Spinal cord (tissue), 10 donors: ENCODE data around the gene LTBP1. TPM values are rescaled to one million over a fixed set of nuclear protein-coding genes. Genes with fewer than 3 reads are reported as not detected.

Experiments used
- DNase-seq, 6 donors: peaks; one replicate each; pipeline versions ENCODE4 v3.0.0 to v3.0.0-alpha.2; 2013 to 2015; ENCODE audit warnings: low spot score in 6 of 6, low read depth in 4 of 6
- H3K27ac ChIP-seq: one replicate; pipeline ENCODE4 v1.5.1; 2013; ENCODE audit warnings: low read depth, low read length, control low read depth
- H3K27me3 ChIP-seq: one replicate; pipeline ENCODE4 v1.6.1; 2013; ENCODE audit warnings: low read length; ENCODE audit not compliant: control insufficient read depth, insufficient read depth
- H3K36me3 ChIP-seq: one replicate; pipeline ENCODE4 v1.6.1; 2013; ENCODE audit warnings: low read length; ENCODE audit not compliant: control insufficient read depth, insufficient read depth
- H3K4me1 ChIP-seq: one replicate; pipeline ENCODE4 v1.6.1; 2013; ENCODE audit warnings: low read length; ENCODE audit not compliant: control insufficient read depth, insufficient read depth
- H3K4me3 ChIP-seq: one replicate; pipeline ENCODE4 v1.5.1; 2013; ENCODE audit warnings: low read depth, low read length, control low read depth
- H3K9me3 ChIP-seq: one replicate; pipeline ENCODE4 v1.6.1; 2013; ENCODE audit warnings: low read length; ENCODE audit not compliant: control insufficient read depth, insufficient read depth
- WGBS: methylation state at CpG from one replicate; pipeline ENCODE4 v1.1.5; 2013; ENCODE audit warnings: missing lambda C conversion rate; ENCODE audit not compliant: insufficient coverage; 5-methylcytosine and 5-hydroxymethylcytosine counted together
- polyA plus RNA-seq, 2 donors: library from polyadenylated mRNA; unstranded; fragments of 120-200 nt; gene quantifications; one replicate each; pipeline ENCODE4 v1.2.1, GENCODE V29; 2013; ENCODE audit not compliant: insufficient read length in 2 of 2
- total RNA-seq, 2 donors: library from RNA; depleted of rRNA in 1 of 2; stranded (reverse); fragments of 120-200 nt in 1 of 2; fragments of >200 nt in 1 of 2; gene quantifications; one replicate each; pipeline versions ENCODE4 v1.2.3 to v1.2.4, GENCODE V29; 2013 to 2014
- donor health status: healthy.

LTBP1 gene
- total and polyA plus RNA-seq, 4 donors: 22.7 to 83.0 (median 51.7) TPM

DNA sequence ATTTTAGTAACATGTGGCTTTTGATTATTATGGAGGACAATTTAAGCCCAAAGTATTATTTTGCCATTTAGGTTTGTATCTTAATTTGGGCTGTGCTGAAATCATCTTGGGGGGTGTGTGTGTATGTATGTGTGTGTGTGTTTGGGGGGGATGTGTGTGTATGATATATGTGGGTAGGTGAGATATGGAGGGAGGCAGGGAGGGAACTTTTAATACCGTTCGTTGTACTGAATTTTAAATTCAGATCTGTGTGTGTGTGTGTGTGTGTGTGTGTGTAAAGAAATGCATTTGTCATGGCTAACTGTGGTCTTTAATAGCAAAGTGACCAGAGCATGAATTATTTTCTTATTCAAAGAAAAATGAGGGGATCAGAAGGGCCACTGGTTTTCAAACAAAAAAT, 113.7 kb downstream of the LTBP1 start:
- Histone ChIP-seq H3K36me3 (no peaks in the 10 kb centered on the region), H3K27ac (no peak overlapping the region), H3K4me1 (no peaks in the 10 kb centered on the region), H3K9me3 (peaks cover 3% of the 10 kb centered on the region), H3K4me3 (no peak overlapping the region), H3K27me3 (no peaks in the 10 kb centered on the region)
- DNase-seq: no peak
- 60% methylated on average over 2 of the region's 2 CpGs for WGBS

DNA sequence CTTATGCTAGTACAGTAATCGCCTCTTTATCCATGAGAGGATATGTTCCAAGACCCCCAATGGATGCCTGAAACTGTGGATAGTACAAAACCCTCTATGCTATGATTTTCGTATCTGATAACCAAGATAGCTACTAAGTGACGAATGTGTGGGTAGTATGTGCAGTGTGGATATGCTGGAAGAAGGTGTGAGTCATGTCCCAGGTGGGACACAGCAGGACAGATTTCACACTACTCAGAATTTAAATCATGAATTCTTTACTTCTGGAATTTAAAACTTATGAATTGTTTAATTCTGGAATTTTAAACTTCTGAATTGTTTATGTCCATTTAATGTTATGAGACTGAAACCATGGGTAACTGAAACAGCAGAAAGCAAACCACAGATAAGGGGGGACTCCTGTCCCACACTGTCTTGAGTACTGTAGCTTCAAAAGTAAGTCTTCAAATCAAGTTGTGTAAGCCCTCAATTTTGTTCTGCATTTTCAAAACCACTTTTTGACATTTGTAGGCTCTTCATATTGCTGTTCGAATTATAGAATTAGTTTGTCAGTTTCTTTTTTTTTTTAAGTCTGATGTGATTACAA, 116.0 kb downstream of the LTBP1 start:
- Histone ChIP-seq H3K27me3 (no peaks in the 10 kb centered on the region), H3K4me1 (no peaks in the 10 kb centered on the region), H3K27ac (no peak overlapping the region), H3K36me3 (no peaks in the 10 kb centered on the region), H3K9me3 (peaks cover 3% of the 10 kb centered on the region), H3K4me3 (no peak overlapping the region)
- WGBS: no CpG with 5 or more reads among the region's 4 CpGs
- DNase-seq: no peak

DNA sequence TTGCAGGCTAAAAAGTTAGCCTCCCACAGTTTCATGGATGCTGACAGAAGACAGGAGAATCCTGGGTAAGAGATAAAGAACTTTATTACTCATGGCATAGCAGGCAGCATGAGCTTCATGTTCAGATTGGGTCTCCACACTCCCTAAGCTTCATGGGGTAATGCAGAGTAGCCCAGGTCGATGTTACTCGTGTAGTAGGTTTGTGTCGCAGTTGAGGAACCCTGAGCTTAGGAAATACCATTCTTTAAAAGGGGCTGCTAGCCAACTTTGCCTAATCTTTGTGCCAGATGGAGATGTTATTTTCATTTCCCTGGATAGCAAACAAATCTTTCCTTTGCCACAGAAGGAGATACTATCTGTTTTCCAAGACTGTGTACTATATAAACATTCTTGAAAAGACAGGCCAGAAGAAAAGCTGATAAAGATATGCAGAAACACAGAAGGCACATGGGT, 117.6 kb downstream of the LTBP1 start:
- no peaks in the 10 kb centered on the region for H3K36me3 ChIP-seq
- no CpG with 5 or more reads among the region's 3 CpGs for WGBS
- H3K27ac ChIP-seq: no peak overlapping the region
- no peaks in the 10 kb centered on the region for H3K4me1 ChIP-seq
- no peak for DNase-seq
- peaks cover 3% of the 10 kb centered on the region for H3K9me3 ChIP-seq
- H3K4me3 ChIP-seq: no peak overlapping the region
- no peaks in the 10 kb centered on the region for H3K27me3 ChIP-seq

DNA sequence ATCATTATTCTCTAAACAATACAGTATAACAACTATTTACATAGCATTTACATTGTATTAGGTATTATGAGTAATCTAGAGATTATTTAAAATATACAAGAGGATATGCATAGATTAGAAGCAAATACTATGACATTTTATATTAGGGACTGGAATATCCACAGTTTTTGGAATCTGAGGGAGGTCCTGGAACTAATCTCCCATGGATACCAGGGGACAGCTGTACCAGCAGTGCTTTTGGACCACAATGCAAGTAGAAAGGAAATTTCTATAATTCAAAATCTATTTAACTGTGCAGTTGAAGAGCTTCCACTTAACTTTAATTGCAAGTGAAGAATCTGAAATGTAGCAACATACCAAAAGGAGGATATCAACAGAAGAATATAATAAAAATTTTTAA, 120.8 kb downstream of the LTBP1 start:
- Histone ChIP-seq H3K27me3 (no peaks in the 10 kb centered on the region), H3K4me1 (no peaks in the 10 kb centered on the region), H3K9me3 (peaks cover 3% of the 10 kb centered on the region), H3K27ac (no peak overlapping the region), H3K36me3 (no peaks in the 10 kb centered on the region), H3K4me3 (no peak overlapping the region)
- DNase-seq: no peak

DNA sequence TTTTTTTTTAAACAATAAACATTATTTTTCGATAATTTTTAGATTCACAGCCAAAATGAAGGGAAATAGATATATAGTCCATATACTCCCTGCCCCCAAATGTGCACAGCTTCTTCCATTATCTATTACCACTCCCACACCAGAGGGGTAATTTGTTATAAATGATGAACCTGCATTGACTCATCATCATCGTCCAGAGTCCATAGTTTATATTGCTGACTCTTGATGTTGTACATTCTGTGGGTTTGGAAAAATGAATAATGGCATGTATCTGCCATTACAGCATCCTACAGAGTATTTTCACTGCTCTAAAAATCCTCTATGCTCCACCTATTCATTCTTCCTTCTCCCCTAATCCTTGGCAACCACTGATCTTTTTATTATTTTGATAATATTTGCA, 121.5 kb downstream of the LTBP1 start:
- peaks cover 3% of the 10 kb centered on the region for H3K9me3 ChIP-seq

DNA sequence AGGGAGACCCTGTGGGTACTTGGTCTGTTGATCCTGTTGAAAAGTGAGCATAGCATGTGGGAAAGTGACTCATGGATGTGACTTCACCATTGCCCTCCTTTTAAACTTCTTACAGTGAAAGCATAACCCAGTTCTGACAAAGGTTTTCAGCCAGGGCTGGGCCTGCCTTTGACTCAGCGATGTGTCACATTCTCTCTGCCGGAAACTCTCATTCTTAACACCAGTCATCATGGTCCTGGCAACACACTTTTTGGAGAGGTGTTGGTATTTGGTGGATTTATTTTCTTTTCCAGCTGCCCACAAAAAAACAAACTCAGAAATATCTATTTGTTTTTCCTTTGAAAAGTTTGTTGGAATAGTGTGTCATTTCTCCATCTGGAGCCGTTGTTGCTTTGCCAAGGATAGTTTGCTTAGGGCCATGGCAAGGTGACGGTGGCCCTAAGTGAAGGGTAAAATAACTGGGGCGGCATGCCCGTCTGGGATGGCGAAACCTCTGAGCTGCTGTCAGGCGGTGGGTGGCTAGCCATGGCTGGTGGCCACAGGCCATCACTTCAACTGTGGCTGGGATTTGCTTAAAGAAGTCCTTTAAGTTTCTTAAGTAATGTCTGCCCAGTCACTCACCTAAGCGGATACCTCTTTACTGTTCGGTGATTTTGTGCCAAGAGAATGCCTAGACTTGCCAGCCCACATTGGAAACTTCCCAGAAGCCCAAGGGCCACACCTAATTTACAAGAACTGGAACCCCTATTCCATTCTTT, 123.3 kb downstream of the LTBP1 start:
- no peaks in the 10 kb centered on the region for H3K4me1 ChIP-seq
- DNase-seq: no peak
- H3K9me3 ChIP-seq: peaks cover 3% of the 10 kb centered on the region
- no peaks in the 10 kb centered on the region for H3K27me3 ChIP-seq
- no peak overlapping the region for H3K27ac ChIP-seq
- no peak overlapping the region for H3K4me3 ChIP-seq
- H3K36me3 ChIP-seq: no peaks in the 10 kb centered on the region
- WGBS: 95% methylated on average over 8 of the region's 10 CpGs

More for the DNA sequence above, 121.5 kb downstream of the LTBP1 start:
- no peak for DNase-seq
- H3K27me3 ChIP-seq: no peaks in the 10 kb centered on the region
- no peaks in the 10 kb centered on the region for H3K36me3 ChIP-seq
- no peak overlapping the region for H3K27ac ChIP-seq
- H3K4me1 ChIP-seq: no peaks in the 10 kb centered on the region
- H3K4me3 ChIP-seq: no peak overlapping the region
- no CpG with 5 or more reads among the region's 2 CpGs for WGBS

DNA sequence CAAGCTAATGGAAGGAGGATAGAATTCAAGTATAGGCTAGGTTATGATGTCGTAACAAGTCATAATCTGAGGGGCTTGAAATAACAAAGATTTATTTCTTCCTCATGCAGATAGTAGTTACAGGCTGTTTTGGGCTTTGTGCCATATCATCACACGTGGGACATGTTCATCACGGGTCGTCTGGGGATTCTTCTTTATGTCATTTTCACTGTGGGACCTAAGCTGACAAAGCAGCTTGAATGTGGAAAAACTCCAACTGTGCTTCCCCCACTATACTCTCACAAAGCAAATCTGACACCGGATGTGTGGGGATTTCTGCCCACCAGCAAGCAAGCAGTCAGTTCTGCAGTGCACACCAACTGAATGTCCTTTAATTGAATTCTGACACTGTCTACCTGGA, 124.8 kb downstream of the LTBP1 start:
- H3K27ac ChIP-seq: no peak overlapping the region
- WGBS: 92% methylated on average over 1 of the region's 5 CpGs
- H3K9me3 ChIP-seq: no peaks in the 10 kb centered on the region
- no peak overlapping the region for H3K4me3 ChIP-seq
- no peaks in the 10 kb centered on the region for H3K27me3 ChIP-seq
- DNase-seq: no peak
- H3K36me3 ChIP-seq: no peaks in the 10 kb centered on the region
- H3K4me1 ChIP-seq: no peaks in the 10 kb centered on the region

DNA sequence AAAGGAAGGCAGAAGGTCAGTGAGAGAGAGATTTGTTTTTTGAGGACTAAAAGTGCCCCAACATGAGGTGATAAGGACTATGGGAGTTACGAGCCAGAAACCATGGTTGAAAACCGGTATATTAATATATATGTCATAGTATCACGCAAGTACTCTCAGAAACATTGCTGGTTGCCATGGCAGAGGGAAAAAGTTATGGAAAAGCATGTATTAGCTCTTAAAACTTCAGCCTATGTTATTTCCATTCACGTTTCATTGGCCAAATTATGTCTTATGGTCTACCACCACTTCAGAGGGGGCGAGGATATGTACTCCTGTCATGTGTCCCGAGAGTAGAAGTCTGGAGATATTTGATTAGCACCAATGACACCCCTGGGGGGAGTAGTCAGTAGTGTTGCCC, 125.9 kb downstream of the LTBP1 start:
- 100% methylated on average over 1 of the region's 6 CpGs for WGBS
- Histone ChIP-seq H3K27ac (no peak overlapping the region), H3K9me3 (no peaks in the 10 kb centered on the region), H3K27me3 (no peaks in the 10 kb centered on the region), H3K4me1 (no peaks in the 10 kb centered on the region), H3K36me3 (no peaks in the 10 kb centered on the region), H3K4me3 (no peak overlapping the region)
- no peak for DNase-seq

DNA sequence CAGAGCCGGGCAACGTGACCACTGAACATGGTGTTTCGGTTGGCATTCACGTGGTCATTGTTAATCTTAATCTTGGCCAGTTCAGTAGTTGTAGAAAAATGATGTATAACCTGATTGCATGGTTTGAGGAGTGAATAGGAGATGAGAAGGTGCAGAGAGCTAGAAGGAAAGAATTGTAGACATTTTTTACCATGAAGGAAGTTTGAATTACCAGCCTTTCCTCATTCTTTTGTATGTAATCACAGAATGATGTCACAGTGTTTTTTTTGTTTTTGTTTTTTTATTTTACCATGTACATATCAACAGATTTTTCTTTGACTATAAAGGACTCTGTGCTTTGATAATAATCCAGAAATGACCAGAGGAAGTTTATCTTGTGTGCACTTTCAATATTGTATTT, 126.3 kb downstream of the LTBP1 start:
- Histone ChIP-seq H3K27me3 (no peaks in the 10 kb centered on the region), H3K36me3 (no peaks in the 10 kb centered on the region), H3K4me3 (no peak overlapping the region), H3K4me1 (no peaks in the 10 kb centered on the region), H3K9me3 (no peaks in the 10 kb centered on the region), H3K27ac (no peak overlapping the region)
- 92% methylated on average over 4 of the region's 4 CpGs for WGBS
- no peak for DNase-seq

DNA sequence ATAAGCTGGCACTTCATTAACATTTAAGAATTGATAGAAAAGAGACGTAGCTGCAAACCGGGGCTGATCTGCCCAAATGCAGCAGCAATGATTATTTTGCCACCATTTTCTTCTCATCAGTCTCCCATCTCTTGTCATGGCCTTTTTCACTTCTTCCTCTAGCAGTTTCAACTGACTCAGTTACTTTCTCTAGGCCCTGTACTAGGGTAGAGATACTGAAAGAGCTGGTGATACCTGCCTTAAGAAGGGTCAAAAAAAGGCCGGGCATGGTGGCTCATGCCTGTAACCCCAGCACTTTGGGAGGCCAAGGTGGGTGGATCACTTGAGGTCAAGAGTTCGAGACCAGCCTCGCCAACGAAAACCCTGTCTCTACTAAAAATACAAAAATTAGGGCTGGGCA, 127.4 kb downstream of the LTBP1 start:
- no peaks in the 10 kb centered on the region for H3K27me3 ChIP-seq
- no peaks in the 10 kb centered on the region for H3K4me1 ChIP-seq
- H3K27ac ChIP-seq: no peak overlapping the region
- WGBS: 94% methylated on average over 5 of the region's 6 CpGs
- H3K4me3 ChIP-seq: no peak overlapping the region
- no peaks in the 10 kb centered on the region for H3K9me3 ChIP-seq
- no peak for DNase-seq
- no peaks in the 10 kb centered on the region for H3K36me3 ChIP-seq
